SK-N-SH (cell line): ENCODE results near the gene SYPL2. TPM values are rescaled to one million over a fixed set of nuclear protein-coding genes. Genes with fewer than 3 reads are reported as not detected.

Source experiments
- CTCF ChIA-PET: fragments of 300-600, 350-600 bp; formaldehyde crosslinking; extraction: SDS; loops from one replicate; lab custom pipeline; 2021; lab: Yijun Ruan, JAX
- POLR2A ChIA-PET: fragments of 350-600 bp; sonication (Branson Sonifier 250); formaldehyde crosslinking; extraction: SDS; loops from one replicate; lab custom pipeline; 2020; ENCODE audit warnings: antibody characterized with exemption, inconsistent platforms; lab: Yijun Ruan, JAX
- DNase-seq: peaks from one replicate; pipeline ENCODE4 v3.0.0; 2012
- H2AFZ ChIP-seq: fragments of 200-600 bp; sonication (generic); 2 replicates; pipeline ENCODE4 v1.8.1; 2016; ENCODE audit warnings: antibody characterized with exemption, mild to moderate bottlenecking, low read depth
- H3F3A ChIP-seq: fragments of 200-600 bp; sonication (generic); replicated peaks from 2 replicates; pipeline ENCODE3; 2016; ENCODE audit warnings: antibody characterized with exemption, mild to moderate bottlenecking; ENCODE audit not compliant: insufficient read depth
- H3K27ac ChIP-seq, 2 experiments: fragments of 200-500 bp in 1 of 2; fragments of 200-600 bp in 1 of 2; sonication (Bioruptor generic) in 1 of 2; sonication (generic), shearing (Covaris generic) in 1 of 2; 2 replicates each; pipeline versions ENCODE4 v1.5.1 to v1.6.1; 2014 to 2016; ENCODE audit warnings: low read depth in 2 of 2, inconsistent platforms in 1 of 2, low read length in 1 of 2, mild to moderate bottlenecking in 1 of 2, mixed read lengths in 1 of 2
- H3K27me3 ChIP-seq: fragments of 200-600 bp; sonication (generic), shearing (Covaris generic); 2 replicates; pipeline ENCODE4 v1.6.1; 2016; ENCODE audit warnings: mixed run types; ENCODE audit not compliant: insufficient read depth
- H3K36me3 ChIP-seq, 2 experiments: fragments of 200-500 bp in 1 of 2; fragments of 200-600 bp in 1 of 2; sonication (Bioruptor generic) in 1 of 2; sonication (generic) in 1 of 2; replicated peaks in 1 of 2; 2 replicates each; pipeline versions ENCODE3 to v1.5.1; 2014 to 2016; ENCODE audit warnings: low read length in 1 of 2, mild to moderate bottlenecking in 1 of 2; ENCODE audit not compliant: insufficient read depth in 2 of 2, control insufficient read depth in 1 of 2
- H3K4me1 ChIP-seq, 2 experiments: fragments of 200-500 bp in 1 of 2; fragments of 200-600 bp in 1 of 2; sonication (Bioruptor generic) in 1 of 2; sonication (generic), shearing (Covaris generic) in 1 of 2; 2 replicates each; pipeline versions ENCODE4 v1.5.1 to v1.6.1; 2014 to 2016; ENCODE audit warnings: low read depth in 1 of 2, low read length in 1 of 2, mixed run types in 1 of 2; ENCODE audit not compliant: insufficient read depth in 2 of 2, control insufficient read depth in 1 of 2
- H3K4me2 ChIP-seq: fragments of 200-600 bp; sonication (generic), shearing (Covaris generic); 2 replicates; pipeline ENCODE4 v1.6.1; 2017; ENCODE audit warnings: mixed run types
- H3K4me3 ChIP-seq, 2 experiments: fragments of 200-500 bp in 1 of 2; fragments of 200-600 bp in 1 of 2; sonication (Bioruptor generic) in 1 of 2; sonication (generic), shearing (Covaris generic) in 1 of 2; 2 replicates each; pipeline versions ENCODE4 v1.5.1 to v1.8.1; 2014 to 2016; ENCODE audit warnings: low read depth in 2 of 2, inconsistent platforms in 1 of 2, low read length in 1 of 2, mild to moderate bottlenecking in 1 of 2, mixed read lengths in 1 of 2, moderate library complexity in 1 of 2
- H3K79me2 ChIP-seq: fragments of 200-600 bp; sonication (generic); 2 replicates; pipeline ENCODE4 v1.8.1; 2017; ENCODE audit warnings: mild to moderate bottlenecking; ENCODE audit not compliant: insufficient read depth
- H3K9ac ChIP-seq: fragments of 200-600 bp; sonication (generic); 2 replicates; pipeline ENCODE4 v1.6.1; 2017; ENCODE audit warnings: mixed run types
- H3K9me2 ChIP-seq: fragments of 200-600 bp; sonication (generic); 2 replicates; pipeline ENCODE4 v1.6.1; 2017; ENCODE audit warnings: mixed run types
- H3K9me3 ChIP-seq: fragments of 200-600 bp; sonication (generic); 2 replicates; pipeline ENCODE4 v1.6.1; 2017; ENCODE audit warnings: mixed run types, mild to moderate bottlenecking, moderate library complexity
- H4K20me1 ChIP-seq: fragments of 200-600 bp; sonication (generic); 2 replicates; pipeline ENCODE4 v1.6.1; 2017; ENCODE audit warnings: mild to moderate bottlenecking, mixed run types; ENCODE audit not compliant: insufficient read depth
- ELF1 ChIP-seq: IDR thresholded peaks from 2 replicates; pipeline ENCODE4 v1.4.0; 2012
- EP300 ChIP-seq, 2 experiments: IDR thresholded peaks; 2 replicates each; pipeline versions ENCODE4 v1.4.0 to v1.6.1; 2012; ENCODE audit warnings: borderline replicate concordance in 1 of 2, low read depth in 1 of 2, low read length in 1 of 2
- FOSL2 ChIP-seq: IDR thresholded peaks from 2 replicates; pipeline ENCODE4 v1.4.0; 2012; ENCODE audit warnings: low read depth, mild to moderate bottlenecking, moderate library complexity, borderline replicate concordance
- FOXM1 ChIP-seq: IDR thresholded peaks from 2 replicates; pipeline ENCODE4 v1.4.0; 2012; ENCODE audit warnings: low read depth, mild to moderate bottlenecking
- GABPA ChIP-seq: IDR thresholded peaks from 2 replicates; pipeline ENCODE4 v1.4.0; 2012; ENCODE audit warnings: low read depth, mild to moderate bottlenecking
- MAX ChIP-seq: IDR thresholded peaks from 2 replicates; pipeline ENCODE4 v1.4.0; 2012; ENCODE audit warnings: low read depth
- MEF2A ChIP-seq: IDR thresholded peaks from 2 replicates; pipeline ENCODE4 v1.4.0; 2012; ENCODE audit warnings: low read depth, borderline replicate concordance
- PBX3 ChIP-seq: IDR thresholded peaks from 2 replicates; pipeline ENCODE4; 2012
- RCOR1 ChIP-seq: fragments of 150-350 bp; IDR thresholded peaks from 2 replicates; pipeline ENCODE4 v1.6.1; 2017; ENCODE audit warnings: antibody characterized with exemption, low read length
- SIN3A ChIP-seq: IDR thresholded peaks from 2 replicates; pipeline ENCODE4 v1.6.1; 2012; ENCODE audit warnings: low read depth, mild to moderate bottlenecking, low read length, moderate library complexity, borderline replicate concordance
- SMC3 ChIP-seq: IDR thresholded peaks from 2 replicates; pipeline ENCODE4 v1.6.1; 2012; ENCODE audit warnings: low read depth, low read length, improper control_type of control experiment
- TEAD4 ChIP-seq: IDR thresholded peaks from 2 replicates; pipeline ENCODE4 v1.4.0; 2012; ENCODE audit warnings: mild to moderate bottlenecking, borderline replicate concordance; ENCODE audit not compliant: insufficient read depth
- WGBS: methylation state at CpG from one replicate; pipeline ENCODE4 v1.1.6; 2017; ENCODE audit warnings: low lambda C conversion rate; 5-methylcytosine and 5-hydroxymethylcytosine counted together
- polyA plus RNA-seq, 3 experiments: library from polyadenylated mRNA; depleted of rRNA; stranded (reverse); fragments of >200 nt; gene quantifications; 2 replicates each; pipeline ENCODE4 v1.2.3, GENCODE V29; 2012
- TF ChIP-seq, protein P1 (sequence below): IDR thresholded peaks from 2 replicates; pipeline ENCODE4 v1.4.0; 2012; ENCODE audit warnings: low read depth, borderline replicate concordance

Gene SYPL2
- polyA plus RNA-seq, 1 of the 3 experiments (the other 2 are of a cell fraction) = 0.03 TPM

GRCh38 chr1:109434484-109434883 lies 31.9 kb upstream of the SYPL2 start:
- no peak for DNase-seq
- POLR2A ChIA-PET = no interaction called here
- Histone ChIP-seq H3K4me2 (no peak overlapping the region), H3F3A (peaks cover 7% of the 10 kb centered on the region), H4K20me1 (no peaks in the 10 kb centered on the region), H3K4me1 (peaks cover 0 to 9% of the 10 kb centered on the region in 2 experiments; a peak in 1 of 4 replicates), H3K79me2 (no peaks in the 10 kb centered on the region), H3K9me3 (no peaks in the 10 kb centered on the region), H3K9me2 (no peaks in the 10 kb centered on the region), H3K27me3 (no peaks in the 10 kb centered on the region), H3K27ac (no peak overlapping the region), H2AFZ (no peak overlapping the region), H3K4me3 (no peak overlapping the region), H3K36me3 (no peaks in the 10 kb centered on the region), H3K9ac (no peak overlapping the region)
- TF ChIP-seq, protein P1, sequence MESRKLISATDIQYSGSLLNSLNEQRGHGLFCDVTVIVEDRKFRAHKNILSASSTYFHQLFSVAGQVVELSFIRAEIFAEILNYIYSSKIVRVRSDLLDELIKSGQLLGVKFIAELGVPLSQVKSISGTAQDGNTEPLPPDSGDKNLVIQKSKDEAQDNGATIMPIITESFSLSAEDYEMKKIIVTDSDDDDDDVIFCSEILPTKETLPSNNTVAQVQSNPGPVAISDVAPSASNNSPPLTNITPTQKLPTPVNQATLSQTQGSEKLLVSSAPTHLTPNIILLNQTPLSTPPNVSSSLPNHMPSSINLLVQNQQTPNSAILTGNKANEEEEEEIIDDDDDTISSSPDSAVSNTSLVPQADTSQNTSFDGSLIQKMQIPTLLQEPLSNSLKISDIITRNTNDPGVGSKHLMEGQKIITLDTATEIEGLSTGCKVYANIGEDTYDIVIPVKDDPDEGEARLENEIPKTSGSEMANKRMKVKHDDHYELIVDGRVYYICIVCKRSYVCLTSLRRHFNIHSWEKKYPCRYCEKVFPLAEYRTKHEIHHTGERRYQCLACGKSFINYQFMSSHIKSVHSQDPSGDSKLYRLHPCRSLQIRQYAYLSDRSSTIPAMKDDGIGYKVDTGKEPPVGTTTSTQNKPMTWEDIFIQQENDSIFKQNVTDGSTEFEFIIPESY = no peak
- TF ChIP-seq SMC3 = no peak
- no peak for TF ChIP-seq SIN3A
- no peak for TF ChIP-seq GABPA
- TF ChIP-seq TEAD4 = no peak
- TF ChIP-seq FOXM1 = no peak
- no peak for TF ChIP-seq RCOR1
- no peak for TF ChIP-seq ELF1
- WGBS = 50% methylated on average over 1 of the region's 1 CpG
- CTCF ChIA-PET = no interaction called here

- WGBS = 81% methylated on average over 3 of the region's 3 CpGs
- H3K4me3 ChIP-seq = no peak overlapping the region
- 0 out of 2 replicates have a peak overlapping the region, but pooled peaks have one; percentile 3 for H3K4me2 ChIP-seq
- no peaks in the 10 kb centered on the region for H3K9me2 ChIP-seq
- no peak overlapping the region for H3K9ac ChIP-seq
- peaks cover 7% of the 10 kb centered on the region for H3F3A ChIP-seq
- POLR2A ChIA-PET = no interaction called here
- TF ChIP-seq MAX = no peak
- peak; percentile 94 for TF ChIP-seq MEF2A
- no peak for TF ChIP-seq PBX3
- no peak for TF ChIP-seq EP300 (IDR thresholded peaks at IDR 0.05; ENCODE audit: borderline replicate concordance in 1 of 2, low read depth in 1 of 2, low read length in 1 of 2)
- peak; percentile 63; the same call in 1 of the 2 replicates for TF ChIP-seq FOSL2
- DNase-seq = no peak
- H3K36me3 ChIP-seq = no peaks in the 10 kb centered on the region
- no peaks in the 10 kb centered on the region for H4K20me1 ChIP-seq
- H3K27me3 ChIP-seq = peaks cover 7% of the 10 kb centered on the region
- H3K9me3 ChIP-seq = no peaks in the 10 kb centered on the region
- H3K4me1 ChIP-seq = peaks cover 0 to 9% of the 10 kb centered on the region in 2 experiments; a peak in 1 of 4 replicates
- no peaks in the 10 kb centered on the region for H3K79me2 ChIP-seq
- peak overlapping the region; percentile 31; the same call in 1 of the 2 replicates for H2AFZ ChIP-seq
- peak overlapping the region in 1 of 2 experiments; percentile 58; a peak in 2 of 4 replicates for H3K27ac ChIP-seq
- CTCF ChIA-PET = no interaction called here
These were observed 27.5 kb upstream of the SYPL2 start for GRCh38 chr1:109438798-109439297.
